ENCODE data around the gene USP24.

Gene USP24

GRCh38 chr1:55049271-55049913, 165.8 kb downstream of the USP24 start:
- TF ChIP-seq YY1 (IDR thresholded peaks at IDR 0.05; ENCODE audit: insufficient read depth, insufficient read length), result no peak
- no peak for TF ChIP-seq SUZ12 (IDR thresholded peaks at IDR 0.05; ENCODE audit: extremely low read depth, insufficient read depth, insufficient read length)
- TF ChIP-seq ZNF274 (IDR thresholded peaks at IDR 0.05; ENCODE audit: low read depth, low read length), result no peak
- Histone ChIP-seq H3K4me1 (ENCODE audit: insufficient read depth, insufficient read length) (peaks cover 6% of the 10 kb centered on the region), H3K36me3 (ENCODE audit: insufficient read depth, insufficient read length, low read length) (peaks cover 13% of the 10 kb centered on the region), H3K4me3 (ENCODE audit: insufficient read length, low read depth) (no peak overlapping the region), H3K9me3 (ENCODE audit: insufficient read depth, low read length) (no peaks in the 10 kb centered on the region), H3K27me3 (ENCODE audit: insufficient read depth, insufficient read length) (no peaks in the 10 kb centered on the region), H3K9ac (ENCODE audit: insufficient read length, low read depth) (peak overlapping the region; percentile 4)
- no peak for DNase-seq (ENCODE audit: low read depth, low spot score)

GRCh38 chr1:55048453-55049270, 166.5 kb downstream of the USP24 start:
- Histone ChIP-seq H3K9me3 (ENCODE audit: insufficient read depth, low read length) (no peaks in the 10 kb centered on the region), H3K27me3 (ENCODE audit: insufficient read depth, insufficient read length) (no peaks in the 10 kb centered on the region), H3K36me3 (ENCODE audit: insufficient read depth, insufficient read length, low read length) (peaks cover 14% of the 10 kb centered on the region), H3K9ac (ENCODE audit: insufficient read length, low read depth) (no peak overlapping the region), H3K4me3 (ENCODE audit: insufficient read length, low read depth) (no peak overlapping the region), H3K4me1 (ENCODE audit: insufficient read depth, insufficient read length) (peaks cover 6% of the 10 kb centered on the region)
- no peak for TF ChIP-seq YY1 (IDR thresholded peaks at IDR 0.05; ENCODE audit: insufficient read depth, insufficient read length)
- no peak for TF ChIP-seq SUZ12 (IDR thresholded peaks at IDR 0.05; ENCODE audit: extremely low read depth, insufficient read depth, insufficient read length)
- TF ChIP-seq ZNF274 (IDR thresholded peaks at IDR 0.05; ENCODE audit: low read depth, low read length), result no peak
- no peak for DNase-seq (ENCODE audit: low read depth, low spot score)

- Histone ChIP-seq H3K36me3 (ENCODE audit: insufficient read depth, insufficient read length, low read length) (peaks cover 14% of the 10 kb centered on the region), H3K27me3 (ENCODE audit: insufficient read depth, insufficient read length) (no peaks in the 10 kb centered on the region), H3K4me3 (ENCODE audit: insufficient read length, low read depth) (no peak overlapping the region), H3K4me1 (ENCODE audit: insufficient read depth, insufficient read length) (peaks cover 8% of the 10 kb centered on the region), H3K9me3 (ENCODE audit: insufficient read depth, low read length) (no peaks in the 10 kb centered on the region), H3K9ac (ENCODE audit: insufficient read length, low read depth) (no peak overlapping the region)
- TF ChIP-seq ZNF274 (IDR thresholded peaks at IDR 0.05; ENCODE audit: low read depth, low read length) (no peak), SUZ12 (IDR thresholded peaks at IDR 0.05; ENCODE audit: extremely low read depth, insufficient read depth, insufficient read length) (no peak), YY1 (IDR thresholded peaks at IDR 0.05; ENCODE audit: insufficient read depth, insufficient read length) (no peak)
- DNase-seq (ENCODE audit: low read depth, low spot score), result no peak
Measured at GRCh38 chr1:55047611-55048010, 167.6 kb downstream of the USP24 start.

- peaks cover 14% of the 10 kb centered on the region for H3K36me3 ChIP-seq (ENCODE audit: insufficient read depth, insufficient read length, low read length)
Measured at GRCh38 chr1:55046871-55047270, 168.3 kb downstream of the USP24 start.

GRCh38 chr1:55045430-55045829, 169.7 kb downstream of the USP24 start:
- no peak overlapping the region for H3K9ac ChIP-seq (ENCODE audit: insufficient read length, low read depth)

More at GRCh38 chr1:55046871-55047270, 168.3 kb downstream of the USP24 start:
- Histone ChIP-seq H3K4me1 (ENCODE audit: insufficient read depth, insufficient read length) (peaks cover 10% of the 10 kb centered on the region), H3K4me3 (ENCODE audit: insufficient read length, low read depth) (no peak overlapping the region), H3K9ac (ENCODE audit: insufficient read length, low read depth) (no peak overlapping the region), H3K9me3 (ENCODE audit: insufficient read depth, low read length) (no peaks in the 10 kb centered on the region), H3K27me3 (ENCODE audit: insufficient read depth, insufficient read length) (no peaks in the 10 kb centered on the region)
- no peak for DNase-seq (ENCODE audit: low read depth, low spot score)
- TF ChIP-seq ZNF274 (IDR thresholded peaks at IDR 0.05; ENCODE audit: low read depth, low read length) (no peak), YY1 (IDR thresholded peaks at IDR 0.05; ENCODE audit: insufficient read depth, insufficient read length) (no peak), SUZ12 (IDR thresholded peaks at IDR 0.05; ENCODE audit: extremely low read depth, insufficient read depth, insufficient read length) (no peak)

GRCh38 chr1:55044617-55045397, 170.4 kb downstream of the USP24 start:
- peaks cover 14% of the 10 kb centered on the region for H3K36me3 ChIP-seq (ENCODE audit: insufficient read depth, insufficient read length, low read length)
- no peak overlapping the region for H3K4me3 ChIP-seq (ENCODE audit: insufficient read length, low read depth)
- no peaks in the 10 kb centered on the region for H3K9me3 ChIP-seq (ENCODE audit: insufficient read depth, low read length)
- H3K27me3 ChIP-seq (ENCODE audit: insufficient read depth, insufficient read length), result peaks cover under 1% of the 10 kb centered on the region
- TF ChIP-seq SUZ12 (IDR thresholded peaks at IDR 0.05; ENCODE audit: extremely low read depth, insufficient read depth, insufficient read length) (no peak), YY1 (IDR thresholded peaks at IDR 0.05; ENCODE audit: insufficient read depth, insufficient read length) (no peak), ZNF274 (IDR thresholded peaks at IDR 0.05; ENCODE audit: low read depth, low read length) (no peak)
- peaks cover 13% of the 10 kb centered on the region for H3K4me1 ChIP-seq (ENCODE audit: insufficient read depth, insufficient read length)
- H3K9ac ChIP-seq (ENCODE audit: insufficient read length, low read depth), result no peak overlapping the region
- DNase-seq (ENCODE audit: low read depth, low spot score), result no peak

More at GRCh38 chr1:55045430-55045829, 169.7 kb downstream of the USP24 start:
- Histone ChIP-seq H3K4me1 (ENCODE audit: insufficient read depth, insufficient read length) (peaks cover 13% of the 10 kb centered on the region), H3K9me3 (ENCODE audit: insufficient read depth, low read length) (no peaks in the 10 kb centered on the region), H3K27me3 (ENCODE audit: insufficient read depth, insufficient read length) (no peaks in the 10 kb centered on the region), H3K4me3 (ENCODE audit: insufficient read length, low read depth) (no peak overlapping the region), H3K36me3 (ENCODE audit: insufficient read depth, insufficient read length, low read length) (peaks cover 14% of the 10 kb centered on the region)
- no peak for DNase-seq (ENCODE audit: low read depth, low spot score)
- TF ChIP-seq YY1 (IDR thresholded peaks at IDR 0.05; ENCODE audit: insufficient read depth, insufficient read length) (no peak), ZNF274 (IDR thresholded peaks at IDR 0.05; ENCODE audit: low read depth, low read length) (no peak), SUZ12 (IDR thresholded peaks at IDR 0.05; ENCODE audit: extremely low read depth, insufficient read depth, insufficient read length) (no peak)
